ENCODE data around the gene DGKG. TPM values are rescaled to one million over a fixed set of nuclear protein-coding genes. Genes with fewer than 3 reads are reported as not detected.

The DGKG gene
- polyA plus RNA-seq, 3 donors = 4.2 to 9.2 (median 4.3) TPM

GRCh38 chr3:186284349-186284652 is 77.7 kb downstream of the DGKG start:
- Mint-ChIP-seq H3K27me3 (ENCODE audit: low read depth in 3 of 3) (peaks cover 0 to 1% (median 0%) of the 10 kb centered on the region in 3 donors), H3K4me3 (no peak overlapping the region), H3K27ac (peak overlapping the region in 2 of 7 donors; percentile 63 to 64), H3K36me3 (peaks cover 83 to 98% of the 10 kb centered on the region in 2 donors), H3K9me3 (no peaks in the 10 kb centered on the region), H3K4me1 (no peaks in the 10 kb centered on the region)
- H3K4me1 ChIP-seq (ENCODE audit: control insufficient read depth in 1 of 2, insufficient read depth in 2 of 2, low read length in 2 of 2) = no peaks in the 10 kb centered on the region
- no peak for TF ChIP-seq CTCF (IDR thresholded peaks at IDR 0.05)
- DNase-seq = no peak
- no peak overlapping the region for H3K9ac ChIP-seq (ENCODE audit: insufficient read depth, low read length, poor library complexity, severe bottlenecking)
- H3K4me3 ChIP-seq (replicated peaks in 1 of 3; ENCODE audit: low read depth in 2 of 3, low read length in 3 of 3) = no peak overlapping the region
- H3K79me2 ChIP-seq (ENCODE audit: insufficient read depth, low read length) = no peaks in the 10 kb centered on the region
- H2AFZ ChIP-seq (ENCODE audit: insufficient read depth, low read depth, low read length, poor library complexity, severe bottlenecking) = no peak overlapping the region
- peaks cover 86 to 99% of the 10 kb centered on the region in 2 donors for H3K36me3 ChIP-seq (replicated peaks in 1 of 2; ENCODE audit: control insufficient read depth in 1 of 2, insufficient read depth in 2 of 2, low read length in 2 of 2)
- intact Hi-C loops (cut with micrococcal nuclease) = no loop called here
- WGBS (ENCODE audit: insufficient coverage) = 100% methylated on average over 2 of the region's 8 CpGs
- H3K4me2 ChIP-seq (replicated peaks; ENCODE audit: extremely low read depth, low read length, poor library complexity, severe bottlenecking) = no peak overlapping the region
- no peaks in the 10 kb centered on the region for H3K27me3 ChIP-seq (ENCODE audit: control insufficient read depth in 2 of 2, insufficient read depth in 2 of 2, low read length in 2 of 2)
- H4K20me1 ChIP-seq (ENCODE audit: insufficient read depth, low read length) = no peaks in the 10 kb centered on the region
- no peaks in the 10 kb centered on the region for H3K9me3 ChIP-seq (replicated peaks in 1 of 2; ENCODE audit: control insufficient read depth in 1 of 2, insufficient read depth in 1 of 2, low read length in 2 of 2)
- peak overlapping the region in 1 of 2 donors; percentile 10 for H3K27ac ChIP-seq (ENCODE audit: low read depth in 1 of 2, low read length in 2 of 2)

- Mint-ChIP-seq H3K27me3 (ENCODE audit: low read depth in 3 of 3) (peaks cover 0 to 1% (median 0%) of the 10 kb centered on the region in 3 donors), H3K36me3 (peaks cover 88 to 98% of the 10 kb centered on the region in 2 donors), H3K9me3 (no peaks in the 10 kb centered on the region), H3K27ac (peak overlapping the region in 3 of 7 donors; percentile 11 to 79 (median 64)), H3K4me3 (no peak overlapping the region), H3K4me1 (no peaks in the 10 kb centered on the region)
- no peak for DNase-seq
- H3K27ac ChIP-seq (ENCODE audit: low read depth in 1 of 2, low read length in 2 of 2) = peak overlapping the region in 1 of 2 donors; percentile 10
- 100% methylated on average over 1 of the region's 6 CpGs for WGBS (ENCODE audit: insufficient coverage)
- TF ChIP-seq CTCF (IDR thresholded peaks at IDR 0.05) = no peak
- intact Hi-C loops (cut with micrococcal nuclease) = no loop called here
- no peak overlapping the region for H3K9ac ChIP-seq (ENCODE audit: insufficient read depth, low read length, poor library complexity, severe bottlenecking)
- peaks cover 86 to 99% of the 10 kb centered on the region in 2 donors for H3K36me3 ChIP-seq (replicated peaks in 1 of 2; ENCODE audit: control insufficient read depth in 1 of 2, insufficient read depth in 2 of 2, low read length in 2 of 2)
- no peaks in the 10 kb centered on the region for H4K20me1 ChIP-seq (ENCODE audit: insufficient read depth, low read length)
- no peaks in the 10 kb centered on the region for H3K9me3 ChIP-seq (replicated peaks in 1 of 2; ENCODE audit: control insufficient read depth in 1 of 2, insufficient read depth in 1 of 2, low read length in 2 of 2)
- H3K4me2 ChIP-seq (replicated peaks; ENCODE audit: extremely low read depth, low read length, poor library complexity, severe bottlenecking) = no peak overlapping the region
- H3K4me3 ChIP-seq (replicated peaks in 1 of 3; ENCODE audit: low read depth in 2 of 3, low read length in 3 of 3) = no peak overlapping the region
- H3K27me3 ChIP-seq (ENCODE audit: control insufficient read depth in 2 of 2, insufficient read depth in 2 of 2, low read length in 2 of 2) = no peaks in the 10 kb centered on the region
- no peak overlapping the region for H2AFZ ChIP-seq (ENCODE audit: insufficient read depth, low read depth, low read length, poor library complexity, severe bottlenecking)
- no peaks in the 10 kb centered on the region for H3K79me2 ChIP-seq (ENCODE audit: insufficient read depth, low read length)
- no peaks in the 10 kb centered on the region for H3K4me1 ChIP-seq (ENCODE audit: control insufficient read depth in 1 of 2, insufficient read depth in 2 of 2, low read length in 2 of 2)
These were observed 78.2 kb downstream of the DGKG start for GRCh38 chr3:186283651-186284348.
